CD4-positive, alpha-beta T cell (primary cell): Measurements from ENCODE around the gene NRXN2. TPM values are rescaled to one million over a fixed set of nuclear protein-coding genes. Genes with fewer than 3 reads are reported as not detected.
"Not testable (repeated sequence)": the region's sequence is repeated elsewhere in the genome, so short reads cannot be mapped to it uniquely, and the experiment has no call there.

Experiments used
- ATAC-seq: fragments of 200-7000 bp; cut with Tn5 transposase; one replicate; pipeline ENCODE4 v1.10.0; 2022; ENCODE audit warnings: mild to moderate bottlenecking; ENCODE audit not compliant: poor library complexity
- CTCF ChIA-PET: fragments of 350-600 bp; sonication (Branson Sonifier 250); formaldehyde crosslinking; loops from one replicate; lab custom pipeline; 2021; ENCODE audit warnings: antibody characterized with exemption, inconsistent platforms; lab: Charles Lee
- POLR2A ChIA-PET: fragments of 350-600 bp; sonication (Branson Sonifier 250); formaldehyde crosslinking; loops from one replicate; lab custom pipeline; 2021; ENCODE audit warnings: antibody characterized with exemption, inconsistent platforms; lab: Charles Lee
- DNase-seq, 14 experiments: peaks; one replicate each; pipeline ENCODE4 v3.0.0-alpha.2; 2013 to 2020; ENCODE audit warnings: mixed read lengths in 2 of 14
- H3K27ac ChIP-seq, 2 donors: one replicate each; pipeline versions ENCODE4 v1.5.1 to v1.7.0; 2013; ENCODE audit warnings: low read length in 2 of 2, low read depth in 1 of 2, mild to moderate bottlenecking in 1 of 2
- H3K27me3 ChIP-seq, 2 experiments: 1 replicate in 1 of 2; 2 replicates in 1 of 2; pipeline versions ENCODE4 v1.6.1 to v1.7.0; 2013; ENCODE audit warnings: low read length in 2 of 2, control low read depth in 1 of 2, mild to moderate bottlenecking in 1 of 2, moderate library complexity in 1 of 2; ENCODE audit not compliant: insufficient read depth in 2 of 2, control insufficient read depth in 1 of 2
- H3K36me3 ChIP-seq: one replicate; pipeline ENCODE4 v1.6.1; 2013; ENCODE audit warnings: low read length, control low read depth; ENCODE audit not compliant: insufficient read depth
- H3K4me1 ChIP-seq: one replicate; pipeline ENCODE4 v1.6.1; 2013; ENCODE audit warnings: low read length, control low read depth; ENCODE audit not compliant: insufficient read depth
- H3K4me3 ChIP-seq: one replicate; pipeline ENCODE4 v1.5.1; 2013; ENCODE audit warnings: mild to moderate bottlenecking, low read length, moderate library complexity
- H3K9me3 ChIP-seq, 2 experiments: 1 replicate in 1 of 2; 2 replicates in 1 of 2; pipeline versions ENCODE4 v1.6.1 to v1.7.0; 2013; ENCODE audit warnings: low read length in 2 of 2, mild to moderate bottlenecking in 2 of 2, control low read depth in 1 of 2, moderate library complexity in 1 of 2; ENCODE audit not compliant: control insufficient read depth in 1 of 2, insufficient read depth in 1 of 2
- H3K27ac Mint-ChIP-seq: one replicate; pipeline ENCODE4 v1.8.0; 2020; ENCODE audit warnings: mixed read lengths
- H3K27me3 Mint-ChIP-seq: one replicate; pipeline ENCODE4 v1.8.0; 2021; ENCODE audit warnings: mixed read lengths
- H3K36me3 Mint-ChIP-seq: one replicate; pipeline ENCODE4 v1.8.0; 2021; ENCODE audit warnings: low read depth, mixed read lengths
- H3K4me1 Mint-ChIP-seq: one replicate; pipeline ENCODE4 v1.8.0; 2021; ENCODE audit warnings: low read depth, mixed read lengths
- H3K4me3 Mint-ChIP-seq: one replicate; pipeline ENCODE4 v1.8.0; 2020; ENCODE audit warnings: mild to moderate bottlenecking, mixed read lengths
- H3K9me3 Mint-ChIP-seq: one replicate; pipeline ENCODE4 v1.8.0; 2020; ENCODE audit warnings: mixed read lengths
- CTCF ChIP-seq: fragments of 200-600 bp; IDR thresholded peaks from one replicate; pipeline ENCODE4 v1.8.0; 2022; ENCODE audit warnings: antibody characterized with exemption, mild to moderate bottlenecking
- intact Hi-C, 2 experiments: fragments of 100-400 bp; cut with DNase I in 1 of 2; cut with micrococcal nuclease in 1 of 2; formaldehyde crosslinking; loops; one replicate each; pipeline versions ENCODE4 v1.15.1 to v1.9.0; 2023 to 2025; cut with DNase I, micrococcal nuclease
- total RNA-seq, 174 experiments: library from RNA in 2 of 174; stranded (reverse) in 2 of 174; gene quantifications; one replicate each; pipeline ENCODE4 v1.2.3 and lab custom pipeline; 2021 to 2026

The NRXN2 gene
- total RNA-seq, 2 experiments from 2014 or later: 0.05 to 0.31 TPM

GRCh38 chr11:64665411-64665821 is 57.6 kb downstream of the NRXN2 start:
- TF ChIP-seq CTCF: no peak
- Histone ChIP-seq H3K27ac (no peak overlapping the region), H3K27me3 (peaks cover 6 to 11% of the 10 kb centered on the region in 2 experiments), H3K4me1 (no peaks in the 10 kb centered on the region), H3K36me3 (no peaks in the 10 kb centered on the region), H3K4me3 (no peak overlapping the region), H3K9me3 (no peaks in the 10 kb centered on the region)
- DNase-seq (no peak), ATAC-seq (no peak)
- Mint-ChIP-seq H3K36me3 (no peaks in the 10 kb centered on the region), H3K27ac (no peak overlapping the region), H3K9me3 (no peaks in the 10 kb centered on the region), H3K4me1 (no peaks in the 10 kb centered on the region), H3K4me3 (no peak overlapping the region), H3K27me3 (peaks cover 18% of the 10 kb centered on the region)
- intact Hi-C loops: no loop called here
- ChIA-PET POLR2A (no interaction called here), CTCF (interaction anchor here (0.5 to 1.1 kb wide), 2 partner anchors 12 to 1028 kb away, joined by 3 read pairs; no protein-coding TSS in a partner anchor)

GRCh38 chr11:64664236-64664870 is 58.6 kb downstream of the NRXN2 start:
- H3K4me1 Mint-ChIP-seq, H3K9me3 Mint-ChIP-seq, H3K4me3 Mint-ChIP-seq, H3K27me3 Mint-ChIP-seq, H3K9me3 ChIP-seq, H3K27me3 ChIP-seq, H3K36me3 Mint-ChIP-seq, H3K27ac ChIP-seq, H3K4me1 ChIP-seq, DNase-seq, H3K4me3 ChIP-seq, H3K36me3 ChIP-seq, intact Hi-C loops, H3K27ac Mint-ChIP-seq, ATAC-seq: not testable (repeated sequence)
- POLR2A ChIA-PET: interaction anchor here (0.7 kb wide), 1 partner anchor 18 kb away, joined by 3 read pairs; no protein-coding TSS in a partner anchor
- CTCF ChIA-PET: interaction anchor here (0.7 kb wide), 1 partner anchor 1878 kb away, joined by 4 read pairs; no protein-coding TSS in a partner anchor

DNA sequence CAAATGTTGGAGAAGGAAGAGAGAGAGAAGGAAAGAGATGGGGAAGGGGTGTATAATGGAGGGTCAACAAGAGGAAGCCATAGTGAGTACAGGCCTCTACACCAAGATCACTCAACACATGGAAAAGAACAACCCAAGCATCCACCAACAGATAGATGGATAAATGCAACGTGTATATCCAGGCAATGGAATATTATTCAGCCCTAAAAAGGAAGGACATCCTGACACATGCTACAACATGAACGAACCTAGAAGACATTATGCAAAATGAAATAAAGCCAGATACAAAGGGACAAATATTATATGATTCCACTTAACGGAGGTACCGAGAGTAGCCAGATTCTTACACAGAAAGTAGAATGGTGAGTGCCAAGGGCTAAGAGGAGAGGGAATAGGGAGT is 59.3 kb downstream of the NRXN2 start:
- no peak overlapping the region for H3K4me3 ChIP-seq
- H3K4me1 ChIP-seq: no peaks in the 10 kb centered on the region
- TF ChIP-seq CTCF: no peak
- ChIA-PET POLR2A (no interaction called here), CTCF (no interaction called here)
- DNase-seq (no peak), ATAC-seq (no peak)
- no peaks in the 10 kb centered on the region for H3K36me3 ChIP-seq
- H3K9me3 ChIP-seq: no peaks in the 10 kb centered on the region
- H3K36me3 Mint-ChIP-seq: no peaks in the 10 kb centered on the region
- H3K9me3 Mint-ChIP-seq: no peaks in the 10 kb centered on the region
- H3K4me1 Mint-ChIP-seq: no peaks in the 10 kb centered on the region
- H3K4me3 Mint-ChIP-seq: no peak overlapping the region
- no peak overlapping the region for H3K27ac Mint-ChIP-seq
- peaks cover 0 to 1% of the 10 kb centered on the region in 2 experiments for H3K27me3 ChIP-seq
- H3K27ac ChIP-seq: no peak overlapping the region
- H3K27me3 Mint-ChIP-seq: peaks cover 5% of the 10 kb centered on the region
- intact Hi-C loops: no loop called here

GRCh38 chr11:64661614-64662013 is 61.4 kb downstream of the NRXN2 start:
- Mint-ChIP-seq H3K27me3 (no peaks in the 10 kb centered on the region), H3K27ac (no peak overlapping the region), H3K9me3 (no peaks in the 10 kb centered on the region), H3K4me3 (no peak overlapping the region), H3K4me1 (no peaks in the 10 kb centered on the region), H3K36me3 (no peaks in the 10 kb centered on the region)
- H3K27ac ChIP-seq: no peak overlapping the region
- H3K4me3 ChIP-seq: no peak overlapping the region
- DNase-seq (no peak), ATAC-seq (no peak)
- ChIA-PET CTCF (no interaction called here), POLR2A (no interaction called here)
- peaks cover 7% of the 10 kb centered on the region for H3K4me1 ChIP-seq
- H3K27me3 ChIP-seq: no peaks in the 10 kb centered on the region
- no peaks in the 10 kb centered on the region for H3K9me3 ChIP-seq
- no peak for TF ChIP-seq CTCF
- no peaks in the 10 kb centered on the region for H3K36me3 ChIP-seq
- intact Hi-C loops: no loop called here
